HG03442 (cell line): ENCODE data around the gene HIPK2.

Experiments
- ATAC-seq: cut with Tn5 transposase; IDR thresholded peaks from one replicate; pipeline ENCODE4 v1.9.1; 2021; ENCODE audit warnings: mild to moderate bottlenecking, moderate library complexity; ENCODE audit not compliant: unreplicated experiment

The HIPK2 gene

GRCh38 chr7:139783647-139784385 is 6.0 kb upstream of the HIPK2 start:
- ATAC-seq: no peak

GRCh38 chr7:139782932-139783331 is 5.1 kb upstream of the HIPK2 start:
- ATAC-seq: no peak

- ATAC-seq: peak; percentile 6
Measured at GRCh38 chr7:139777133-139777891, 486 bp downstream of the HIPK2 start.

GRCh38 chr7:139776486-139777132 is 1.2 kb downstream of the HIPK2 start:
- no peak for ATAC-seq

GRCh38 chr7:139775829-139776266 is 1.9 kb downstream of the HIPK2 start:
- ATAC-seq: no peak

GRCh38 chr7:139774376-139774775 is 3.4 kb downstream of the HIPK2 start:
- no peak for ATAC-seq

- no peak for ATAC-seq
Measured at GRCh38 chr7:139773371-139773770, 4.4 kb downstream of the HIPK2 start.

- no peak for ATAC-seq
Measured at GRCh38 chr7:139772873-139773272, 4.9 kb downstream of the HIPK2 start.

- no peak for ATAC-seq
Measured at GRCh38 chr7:139772115-139772514, 5.7 kb downstream of the HIPK2 start.

- ATAC-seq: no peak
Measured at GRCh38 chr7:139771001-139771956, 6.5 kb downstream of the HIPK2 start.

GRCh38 chr7:139769761-139770160 is 8.0 kb downstream of the HIPK2 start:
- no peak for ATAC-seq

- ATAC-seq: no peak
Measured at GRCh38 chr7:139769066-139769465, 8.7 kb downstream of the HIPK2 start.

- no peak for ATAC-seq
Measured at GRCh38 chr7:139768249-139768824, 9.5 kb downstream of the HIPK2 start.

- peak; percentile 73 for ATAC-seq
Measured at GRCh38 chr7:139767561-139767982, 10.2 kb downstream of the HIPK2 start.

- ATAC-seq: no peak
Measured at GRCh38 chr7:139765143-139765542, 12.7 kb downstream of the HIPK2 start.

GRCh38 chr7:139763330-139763729 is 14.5 kb downstream of the HIPK2 start:
- ATAC-seq: no peak

GRCh38 chr7:139762886-139763285 is 14.9 kb downstream of the HIPK2 start:
- no peak for ATAC-seq

GRCh38 chr7:139758388-139758787 is 19.4 kb downstream of the HIPK2 start:
- ATAC-seq: no peak

- no peak for ATAC-seq
Measured at GRCh38 chr7:139757968-139758367, 19.8 kb downstream of the HIPK2 start.

- ATAC-seq: no peak
Measured at GRCh38 chr7:139753693-139754111, 24.1 kb downstream of the HIPK2 start.
